Prostate gland (tissue), 2 donors: ENCODE results near the gene MICAL3. TPM values are rescaled to one million over a fixed set of nuclear protein-coding genes. Genes with fewer than 3 reads are reported as not detected.

ENCODE experiments used
- DNase-seq: peaks from one replicate; pipeline ENCODE4 v3.0.0-alpha.2; 2019; ENCODE audit warnings: low spot score
- H3K27ac ChIP-seq, 2 donors: fragments of 200-600 bp; sonication (generic); 2 replicates each; pipeline ENCODE4 v1.5.1; 2017 to 2019
- H3K27me3 ChIP-seq: fragments of 200-600 bp; sonication (generic); replicated peaks from 2 replicates; pipeline ENCODE4 v1.5.1; 2019; ENCODE audit not compliant: insufficient read depth
- H3K36me3 ChIP-seq, 2 donors: fragments of 200-600 bp; sonication (generic); 1 replicate in 1 of 2; 2 replicates in 1 of 2; pipeline versions ENCODE4 v1.5.1 to v1.8.1; 2017 to 2019
- H3K4me1 ChIP-seq: fragments of 200-600 bp; sonication (generic); replicated peaks from 2 replicates; pipeline ENCODE4 v1.5.1; 2019
- H3K4me3 ChIP-seq, 2 donors: fragments of 200-600 bp; sonication (generic); 2 replicates each; pipeline ENCODE4 v1.5.1; 2017 to 2019
- H3K9me3 ChIP-seq: fragments of 200-600 bp; sonication (generic); 2 replicates; pipeline ENCODE4 v1.5.1; 2017
- POLR2A ChIP-seq: fragments of 450-650 bp; IDR thresholded peaks from one replicate; pipeline ENCODE4 v1.6.1; 2016; ENCODE audit warnings: antibody characterized with exemption, mild to moderate bottlenecking
- POLR2AphosphoS5 ChIP-seq: sonication (generic); formaldehyde crosslinking; IDR thresholded peaks from one replicate; pipeline ENCODE4 v1.6.1; 2017; ENCODE audit warnings: antibody characterized with exemption
- WGBS: methylation state at CpG from one replicate; pipeline ENCODE4 v1.1.5; 2018; 5-methylcytosine and 5-hydroxymethylcytosine counted together
- intact Hi-C: fragments of 100-400 bp; cut with DNase I; formaldehyde crosslinking; loops from one replicate; pipeline ENCODE4 v1.14.2; 2022
- total RNA-seq, 2 donors: library from RNA; depleted of rRNA; stranded (reverse); fragments of >200 nt; gene quantifications; one replicate each; pipeline ENCODE4 v1.1.0, GENCODE V29; 2016
- TF ChIP-seq, protein P1 (sequence below), 4 experiments: fragments of 200-600 bp in 2 of 4; fragments of 450-650 bp in 2 of 4; sonication (generic) in 2 of 4; IDR thresholded peaks; 1 replicate in 3 of 4; 2 replicates in 1 of 4; pipeline ENCODE4 v1.5.1; 2016 to 2019; ENCODE audit warnings: antibody characterized with exemption in 4 of 4, mild to moderate bottlenecking in 2 of 4, moderate library complexity in 2 of 4

Gene MICAL3
- total RNA-seq, 2 donors from 2014 or later = 58.6 to 78.7 TPM

DNA sequence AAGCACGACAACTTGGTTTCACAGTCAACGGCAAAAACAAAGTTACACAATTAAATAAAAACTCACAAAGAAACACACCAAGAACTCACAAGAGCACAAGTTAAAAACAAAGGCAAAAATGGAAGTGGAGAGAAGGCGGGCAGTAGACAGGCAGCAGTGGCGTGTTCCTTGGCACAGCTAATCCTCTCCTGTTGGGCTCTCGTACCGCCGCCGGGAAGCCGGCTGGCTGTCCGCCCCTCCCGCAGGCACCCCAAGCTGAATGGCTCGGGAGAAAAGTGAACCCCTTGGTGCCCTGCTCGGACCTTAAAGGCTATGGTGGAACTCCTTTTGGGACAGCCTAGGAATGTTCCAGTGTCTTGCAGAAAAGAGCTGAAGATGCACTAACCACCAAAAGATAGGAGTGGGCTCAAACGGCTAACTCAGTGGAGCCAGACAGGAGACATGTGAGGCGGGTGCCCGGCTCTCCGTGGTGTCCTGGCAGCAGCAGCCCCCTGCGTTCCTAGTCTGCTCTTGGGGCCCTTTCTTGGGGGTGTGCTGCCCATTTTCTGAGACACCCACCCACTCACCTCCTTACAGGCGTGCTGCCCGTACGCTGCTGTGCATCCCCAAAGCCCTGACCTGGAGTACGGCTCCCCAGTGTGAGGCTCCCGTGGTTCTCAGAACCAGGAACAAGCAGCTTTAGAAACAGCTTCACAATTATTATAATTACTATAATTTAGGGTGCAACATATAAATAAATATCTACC, 164.0 kb downstream of the MICAL3 start:
- DNase-seq = no peak
- no peak overlapping the region for H3K4me3 ChIP-seq
- H3K36me3 ChIP-seq = peaks cover 0 to 10% of the 10 kb centered on the region in 2 donors
- intact Hi-C loops = no loop called here
- TF ChIP-seq POLR2A (no peak), POLR2AphosphoS5 (no peak)
- TF ChIP-seq, protein P1, sequence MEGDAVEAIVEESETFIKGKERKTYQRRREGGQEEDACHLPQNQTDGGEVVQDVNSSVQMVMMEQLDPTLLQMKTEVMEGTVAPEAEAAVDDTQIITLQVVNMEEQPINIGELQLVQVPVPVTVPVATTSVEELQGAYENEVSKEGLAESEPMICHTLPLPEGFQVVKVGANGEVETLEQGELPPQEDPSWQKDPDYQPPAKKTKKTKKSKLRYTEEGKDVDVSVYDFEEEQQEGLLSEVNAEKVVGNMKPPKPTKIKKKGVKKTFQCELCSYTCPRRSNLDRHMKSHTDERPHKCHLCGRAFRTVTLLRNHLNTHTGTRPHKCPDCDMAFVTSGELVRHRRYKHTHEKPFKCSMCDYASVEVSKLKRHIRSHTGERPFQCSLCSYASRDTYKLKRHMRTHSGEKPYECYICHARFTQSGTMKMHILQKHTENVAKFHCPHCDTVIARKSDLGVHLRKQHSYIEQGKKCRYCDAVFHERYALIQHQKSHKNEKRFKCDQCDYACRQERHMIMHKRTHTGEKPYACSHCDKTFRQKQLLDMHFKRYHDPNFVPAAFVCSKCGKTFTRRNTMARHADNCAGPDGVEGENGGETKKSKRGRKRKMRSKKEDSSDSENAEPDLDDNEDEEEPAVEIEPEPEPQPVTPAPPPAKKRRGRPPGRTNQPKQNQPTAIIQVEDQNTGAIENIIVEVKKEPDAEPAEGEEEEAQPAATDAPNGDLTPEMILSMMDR (IDR thresholded peaks at IDR 0.05) = no peak
- no peaks in the 10 kb centered on the region for H3K27me3 ChIP-seq
- no peaks in the 10 kb centered on the region for H3K9me3 ChIP-seq
- no peaks in the 10 kb centered on the region for H3K4me1 ChIP-seq
- peak overlapping the region; percentile 36 to 58 for H3K27ac ChIP-seq
- WGBS = 80% methylated on average over 23 of the region's 23 CpGs

- no peaks in the 10 kb centered on the region for H3K27me3 ChIP-seq
- no peak overlapping the region for H3K4me3 ChIP-seq
- H3K9me3 ChIP-seq = no peaks in the 10 kb centered on the region
- intact Hi-C loops = no loop called here
- WGBS = 86% methylated on average over 11 of the region's 11 CpGs
- no peaks in the 10 kb centered on the region for H3K36me3 ChIP-seq
- no peak overlapping the region for H3K27ac ChIP-seq
- no peaks in the 10 kb centered on the region for H3K4me1 ChIP-seq
- TF ChIP-seq, protein P1 (IDR thresholded peaks at IDR 0.05) = no peak
- no peak for TF ChIP-seq POLR2A
- no peak for TF ChIP-seq POLR2AphosphoS5
- no peak for DNase-seq
Measured at GRCh38 chr22:17858033-17858432, 166.3 kb downstream of the MICAL3 start.

- intact Hi-C loops = no loop called here
- Histone ChIP-seq H3K27me3 (no peaks in the 10 kb centered on the region), H3K36me3 (no peaks in the 10 kb centered on the region), H3K27ac (no peak overlapping the region), H3K4me3 (no peak overlapping the region), H3K9me3 (no peaks in the 10 kb centered on the region), H3K4me1 (no peaks in the 10 kb centered on the region)
- TF ChIP-seq, protein P1 (IDR thresholded peaks at IDR 0.05) = no peak
- TF ChIP-seq POLR2AphosphoS5 (no peak), POLR2A (no peak)
- WGBS = 79% methylated on average over 13 of the region's 13 CpGs
- no peak for DNase-seq
Measured at GRCh38 chr22:17855572-17856290, 168.6 kb downstream of the MICAL3 start.

GRCh38 chr22:17853073-17853472, 171.3 kb downstream of the MICAL3 start:
- no peak for TF ChIP-seq POLR2AphosphoS5
- TF ChIP-seq, protein P1 (IDR thresholded peaks at IDR 0.05) = no peak
- TF ChIP-seq POLR2A = no peak
- H3K27me3 ChIP-seq = no peaks in the 10 kb centered on the region
- 64% methylated on average over 6 of the region's 6 CpGs for WGBS
- no peak overlapping the region for H3K4me3 ChIP-seq
- no peaks in the 10 kb centered on the region for H3K36me3 ChIP-seq
- intact Hi-C loops = no loop called here
- peak overlapping the region; percentile 47 to 55 for H3K27ac ChIP-seq
- H3K4me1 ChIP-seq = no peaks in the 10 kb centered on the region
- DNase-seq = no peak
- no peaks in the 10 kb centered on the region for H3K9me3 ChIP-seq
